ENCODE results near the gene CGN.

The CGN gene

GRCh38 chr1:151553659-151554058, 42.5 kb downstream of the CGN start:
- DNase-seq, result no peak

GRCh38 chr1:151556052-151556451, 44.9 kb downstream of the CGN start:
- DNase-seq, result no peak

- no peak for DNase-seq
Measured at GRCh38 chr1:151562661-151563060, 51.5 kb downstream of the CGN start.

- DNase-seq, result no peak
Measured at GRCh38 chr1:151563376-151563775, 52.2 kb downstream of the CGN start.

GRCh38 chr1:151565502-151566189, 54.5 kb downstream of the CGN start:
- DNase-seq, result no peak

GRCh38 chr1:151568626-151569088, 57.5 kb downstream of the CGN start:
- no peak for DNase-seq

GRCh38 chr1:151570819-151571218, 59.6 kb downstream of the CGN start:
- DNase-seq, result no peak

GRCh38 chr1:151574575-151575529, 63.7 kb downstream of the CGN start:
- DNase-seq, result no peak

- DNase-seq, result no peak
Measured at GRCh38 chr1:151577173-151577572, 66.0 kb downstream of the CGN start.

GRCh38 chr1:151578941-151579340, 67.8 kb downstream of the CGN start:
- DNase-seq, result no peak

- DNase-seq, result no peak
Measured at GRCh38 chr1:151579436-151580225, 68.4 kb downstream of the CGN start.

GRCh38 chr1:151581451-151581850, 70.3 kb downstream of the CGN start:
- no peak for DNase-seq

GRCh38 chr1:151581921-151582320, 70.7 kb downstream of the CGN start:
- DNase-seq, result no peak

- DNase-seq, result no peak
Measured at GRCh38 chr1:151583796-151584195, 72.6 kb downstream of the CGN start.

GRCh38 chr1:151584278-151584677, 73.1 kb downstream of the CGN start:
- DNase-seq, result no peak

GRCh38 chr1:151584780-151585179, 73.6 kb downstream of the CGN start:
- DNase-seq, result no peak

GRCh38 chr1:151585622-151586021, 74.4 kb downstream of the CGN start:
- DNase-seq, result no peak

Data from NCI-H1436 (cell line).